HAP-1 (cell line): ENCODE measurements around the gene ADAP1.
A peak's percentile ranks its signal among the peaks of the same experiment; 100 is the strongest.

Experiments
- DNase-seq, 2 experiments: peaks; one replicate each; pipeline ENCODE4 v3.0.0-alpha.2; 2016 to 2020; ENCODE audit warnings: low spot score in 2 of 2
- H3K27me3 ChIP-seq: fragments of 250-450 bp; sonication (Bioruptor Pico); 2 replicates; pipeline ENCODE4 v1.5.1; 2020; ENCODE audit warnings: low read depth, mild to moderate bottlenecking, moderate library complexity
- H3K36me3 ChIP-seq: fragments of 250-450 bp; sonication (Bioruptor Pico); replicated peaks from 2 replicates; pipeline ENCODE4 v1.5.1; 2020; ENCODE audit warnings: mild to moderate bottlenecking
- H3K4me1 ChIP-seq: fragments of 250-450 bp; sonication (Bioruptor Pico); 2 replicates; pipeline ENCODE4 v1.5.1; 2020; ENCODE audit warnings: mild to moderate bottlenecking
- H3K4me3 ChIP-seq: fragments of 250-450 bp; sonication (Bioruptor Pico); 2 replicates; pipeline ENCODE4 v1.5.1; 2020; ENCODE audit warnings: mild to moderate bottlenecking, moderate library complexity
- H3K9me3 ChIP-seq: fragments of 250-450 bp; sonication (Bioruptor Pico); 2 replicates; pipeline ENCODE4 v1.5.1; 2020; ENCODE audit warnings: mild to moderate bottlenecking, moderate library complexity
- in situ Hi-C: fragments of 300-500 bp; cut with MboI; formaldehyde crosslinking; loops from 3 replicates; pipeline ENCODE4 v1.14.3; 2020; ENCODE audit warnings: low sequenced_read_pairs, inconsistent platforms, mixed read lengths

Gene ADAP1

GRCh38 chr7:992709-993607 lies 38.5 kb upstream of the ADAP1 start:
- no peak overlapping the region for H3K4me3 ChIP-seq
- no peaks in the 10 kb centered on the region for H3K27me3 ChIP-seq
- H3K4me1 ChIP-seq, result peaks cover 2% of the 10 kb centered on the region; the same call in 1 of the 2 replicates
- H3K36me3 ChIP-seq, result no peaks in the 10 kb centered on the region; the same call in 1 of the 2 replicates
- no peaks in the 10 kb centered on the region for H3K9me3 ChIP-seq
- in situ Hi-C loops, result loop anchor here (5.0 kb wide), 2 partner anchors 74 to 184 kb away; no protein-coding TSS in a partner anchor
- DNase-seq, result peak; percentile 96 to 99

GRCh38 chr7:991729-992656 lies 37.5 kb upstream of the ADAP1 start:
- Histone ChIP-seq H3K9me3 (no peaks in the 10 kb centered on the region), H3K4me1 (peaks cover 2% of the 10 kb centered on the region; the same call in 1 of the 2 replicates), H3K27me3 (no peaks in the 10 kb centered on the region), H3K36me3 (no peaks in the 10 kb centered on the region), H3K4me3 (no peak overlapping the region)
- no peak for DNase-seq
- in situ Hi-C loops, result loop anchor here (5.0 kb wide), 2 partner anchors 75 to 185 kb away; no protein-coding TSS in a partner anchor

- Histone ChIP-seq H3K36me3 (no peaks in the 10 kb centered on the region), H3K4me3 (no peak overlapping the region), H3K9me3 (no peaks in the 10 kb centered on the region), H3K27me3 (no peaks in the 10 kb centered on the region; the same call in 1 of the 2 replicates), H3K4me1 (peaks cover 2% of the 10 kb centered on the region; the same call in 1 of the 2 replicates)
- in situ Hi-C loops, result loop anchor here (5.0 kb wide), 2 partner anchors 76 to 186 kb away; no protein-coding TSS in a partner anchor
- DNase-seq, result no peak
Measured at GRCh38 chr7:990933-991728, 36.7 kb upstream of the ADAP1 start.

DNA sequence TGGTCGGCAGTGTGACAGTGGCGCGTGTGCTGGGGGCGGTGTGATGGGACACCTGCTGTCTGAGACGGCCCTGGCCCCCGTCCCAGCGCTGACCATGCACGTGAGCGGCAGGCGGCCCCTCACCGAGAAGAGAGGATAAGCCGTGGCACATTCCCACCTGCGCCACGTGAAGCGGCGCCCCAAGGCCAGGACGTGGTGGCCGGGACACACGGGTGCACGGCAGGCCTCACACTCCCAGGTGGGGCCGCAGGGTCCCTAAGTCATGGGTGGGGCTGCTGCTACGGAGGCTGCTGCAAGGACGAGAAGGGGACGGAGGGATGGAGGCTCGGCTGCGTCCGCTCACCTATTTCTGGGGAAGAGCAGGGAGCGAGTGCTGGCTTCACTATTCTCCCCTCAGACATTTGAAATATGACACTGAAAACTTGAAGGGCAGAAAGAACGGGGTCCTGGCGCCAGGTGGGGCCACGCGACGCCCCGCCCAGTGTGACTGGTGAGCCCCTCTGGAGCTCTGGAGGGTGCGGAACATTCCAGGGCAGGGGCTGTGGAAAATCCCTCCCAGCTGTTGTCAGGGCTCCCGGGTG lies 36.0 kb upstream of the ADAP1 start:
- Histone ChIP-seq H3K4me3 (no peak overlapping the region), H3K9me3 (no peaks in the 10 kb centered on the region), H3K4me1 (peaks cover 2% of the 10 kb centered on the region; the same call in 1 of the 2 replicates), H3K36me3 (no peaks in the 10 kb centered on the region), H3K27me3 (no peaks in the 10 kb centered on the region; the same call in 1 of the 2 replicates)
- in situ Hi-C loops, result loop anchor here (5.0 kb wide), 2 partner anchors 77 to 187 kb away; no protein-coding TSS in a partner anchor
- DNase-seq, result no peak

- Histone ChIP-seq H3K4me3 (no peak overlapping the region), H3K4me1 (peaks cover 2% of the 10 kb centered on the region; the same call in 1 of the 2 replicates), H3K36me3 (no peaks in the 10 kb centered on the region), H3K9me3 (no peaks in the 10 kb centered on the region), H3K27me3 (no peaks in the 10 kb centered on the region; the same call in 1 of the 2 replicates)
- in situ Hi-C loops, result no loop called here
- no peak for DNase-seq
Measured at GRCh38 chr7:988963-989529, 34.6 kb upstream of the ADAP1 start.

- H3K27me3 ChIP-seq, result no peaks in the 10 kb centered on the region; the same call in 1 of the 2 replicates
- DNase-seq, result no peak
- H3K9me3 ChIP-seq, result no peaks in the 10 kb centered on the region
- H3K4me3 ChIP-seq, result no peak overlapping the region
- in situ Hi-C loops, result no loop called here
- peaks cover 2% of the 10 kb centered on the region; the same call in 1 of the 2 replicates for H3K4me1 ChIP-seq
- H3K36me3 ChIP-seq, result no peaks in the 10 kb centered on the region
Measured at GRCh38 chr7:988426-988911, 34.0 kb upstream of the ADAP1 start.

GRCh38 chr7:987909-988308 lies 33.4 kb upstream of the ADAP1 start:
- in situ Hi-C loops, result no loop called here
- DNase-seq, result no peak
- H3K27me3 ChIP-seq, result no peaks in the 10 kb centered on the region; the same call in 1 of the 2 replicates
- no peaks in the 10 kb centered on the region for H3K4me1 ChIP-seq
- H3K9me3 ChIP-seq, result no peaks in the 10 kb centered on the region
- no peaks in the 10 kb centered on the region for H3K36me3 ChIP-seq
- no peak overlapping the region for H3K4me3 ChIP-seq

GRCh38 chr7:986766-987751 lies 32.6 kb upstream of the ADAP1 start:
- H3K27me3 ChIP-seq, result no peaks in the 10 kb centered on the region; the same call in 1 of the 2 replicates
- no peak for DNase-seq
- H3K9me3 ChIP-seq, result no peaks in the 10 kb centered on the region
- no peaks in the 10 kb centered on the region for H3K4me1 ChIP-seq
- in situ Hi-C loops, result no loop called here
- no peaks in the 10 kb centered on the region for H3K36me3 ChIP-seq
- no peak overlapping the region for H3K4me3 ChIP-seq

- Histone ChIP-seq H3K4me1 (no peaks in the 10 kb centered on the region), H3K36me3 (no peaks in the 10 kb centered on the region), H3K9me3 (no peaks in the 10 kb centered on the region), H3K27me3 (no peaks in the 10 kb centered on the region; the same call in 1 of the 2 replicates), H3K4me3 (no peak overlapping the region)
- DNase-seq, result no peak
- in situ Hi-C loops, result no loop called here
Measured at GRCh38 chr7:985915-986741, 31.6 kb upstream of the ADAP1 start.

DNA sequence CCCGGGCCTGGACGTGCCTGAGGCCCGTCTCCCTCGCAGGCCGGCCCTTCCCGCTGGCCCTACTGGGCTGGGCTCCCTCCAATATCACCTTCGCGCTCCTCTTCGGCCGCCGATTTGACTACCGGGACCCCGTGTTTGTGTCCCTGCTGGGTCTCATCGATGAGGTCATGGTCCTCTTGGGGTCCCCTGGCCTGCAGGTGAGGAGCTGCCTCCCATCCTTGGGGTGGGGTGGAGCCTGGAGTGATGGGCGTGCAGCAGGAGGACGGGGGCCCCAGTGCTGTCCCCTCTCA lies 30.6 kb upstream of the ADAP1 start:
- no peak for DNase-seq
- Histone ChIP-seq H3K4me3 (no peak overlapping the region), H3K27me3 (no peaks in the 10 kb centered on the region; the same call in 1 of the 2 replicates), H3K9me3 (no peaks in the 10 kb centered on the region), H3K36me3 (no peaks in the 10 kb centered on the region), H3K4me1 (no peaks in the 10 kb centered on the region)
- in situ Hi-C loops, result no loop called here
